OCI-LY3 (cell line): ENCODE data around the gene PXN.

ENCODE experiments used
- H2AFZ ChIP-seq: fragments of 200-600, 300-600 bp; shearing (Covaris generic); 2 replicates; pipeline ENCODE4 v1.6.0; 2014; ENCODE audit warnings: antibody characterized with exemption, low read depth, low read length
- H3K27ac ChIP-seq: fragments of 200-600, 300-600 bp; sonication (generic); 2 replicates; pipeline ENCODE4 v1.5.1; 2014; ENCODE audit warnings: mild to moderate bottlenecking, low read length, moderate library complexity, mixed read lengths
- H3K27me3 ChIP-seq: fragments of 200-600, 300-600 bp; sonication (generic); 2 replicates; pipeline ENCODE4 v1.6.1; 2014; ENCODE audit warnings: low read depth, low read length, mixed read lengths
- H3K36me3 ChIP-seq: fragments of 200-600, 300-600 bp; sonication (generic); replicated peaks from 2 replicates; pipeline ENCODE3; 2014; ENCODE audit warnings: low read depth, low read length, mixed read lengths
- H3K4me1 ChIP-seq: fragments of 300-600, 200-600 bp; sonication (generic); 2 replicates; pipeline ENCODE4 v1.6.1; 2014; ENCODE audit warnings: low read length, mixed read lengths
- H3K4me2 ChIP-seq: fragments of 200-600, 300-600 bp; sonication (generic); 2 replicates; pipeline ENCODE4 v1.6.1; 2014; ENCODE audit warnings: low read length, mixed read lengths
- H3K4me3 ChIP-seq: fragments of 300-600, 200-600 bp; sonication (generic); 2 replicates; pipeline ENCODE4 v1.5.1; 2014; ENCODE audit warnings: antibody characterized with exemption, mild to moderate bottlenecking, low read length, moderate library complexity
- H3K79me2 ChIP-seq: fragments of 300-600, 200-600 bp; shearing (Covaris generic); 2 replicates; pipeline ENCODE4 v1.6.1; 2014; ENCODE audit warnings: mild to moderate bottlenecking, low read length, mixed read lengths
- H3K9ac ChIP-seq: fragments of 300-600, 200-600 bp; shearing (Covaris generic); 2 replicates; pipeline ENCODE4 v1.6.0; 2014; ENCODE audit warnings: mild to moderate bottlenecking, low read length, moderate library complexity
- H3K9me3 ChIP-seq: fragments of 200-600, 300-600 bp; shearing (Covaris generic); 2 replicates; pipeline ENCODE4 v1.6.1; 2014; ENCODE audit warnings: low read length, mixed read lengths; ENCODE audit not compliant: insufficient read depth
- H4K20me1 ChIP-seq: fragments of 200-600, 300-600 bp; sonication (generic); 2 replicates; pipeline ENCODE4 v1.6.1; 2016; ENCODE audit warnings: low read length, mixed read lengths; ENCODE audit not compliant: insufficient read depth
- CTCF ChIP-seq: fragments of 200-600, 300-600 bp; sonication (generic); IDR thresholded peaks from 2 replicates; pipeline ENCODE4 v1.5.1; 2014; ENCODE audit warnings: antibody characterized with exemption, low read length, low read depth
- EZH2phosphoT487 ChIP-seq: fragments of 200-600 bp; shearing (Covaris generic); IDR thresholded peaks from 2 replicates; pipeline ENCODE4 v1.6.1; 2018; ENCODE audit warnings: antibody characterized with exemption, mixed run types, low read depth

PXN gene

GRCh38 chr12:120265473-120266179 lies at the start of gene PXN:
TSS of gene PXN (minus strand) at chr12:120265730. CDS start at chr12:120265629, 101 bp downstream.
- Histone ChIP-seq H3K9ac (peak within 1 kb of the TSS; percentile 87), H3K4me3 (peak within 1 kb of the TSS; percentile 96), H3K4me1 (peaks cover 15% of the 10 kb centered on the region; the same call in 1 of the 2 replicates), H4K20me1 (no peaks in the 10 kb centered on the region), H3K27ac (no peak within 1 kb of the TSS), H3K79me2 (no peaks in the 10 kb centered on the region), H3K36me3 (no peaks in the 10 kb centered on the region), H3K27me3 (peaks cover 27% of the 10 kb centered on the region), H2AFZ (peak within 1 kb of the TSS; percentile 90), H3K4me2 (peak within 1 kb of the TSS; percentile 96), H3K9me3 (no peaks in the 10 kb centered on the region)
- no peak for TF ChIP-seq EZH2phosphoT487
- TF ChIP-seq CTCF, result peak; percentile 75

GRCh38 chr12:120314220-120314619 lies 48.7 kb upstream of the PXN start:
- no peaks in the 10 kb centered on the region for H3K36me3 ChIP-seq
- no peaks in the 10 kb centered on the region for H4K20me1 ChIP-seq
- no peaks in the 10 kb centered on the region for H3K27me3 ChIP-seq
- H3K79me2 ChIP-seq, result peaks cover 4% of the 10 kb centered on the region
- TF ChIP-seq CTCF, result peak; percentile 42
- no peak for TF ChIP-seq EZH2phosphoT487
- H3K27ac ChIP-seq, result no peak overlapping the region
- H3K9me3 ChIP-seq, result no peaks in the 10 kb centered on the region
- no peak overlapping the region for H3K4me2 ChIP-seq
- H2AFZ ChIP-seq, result no peak overlapping the region
- no peak overlapping the region for H3K9ac ChIP-seq
- peaks cover 7% of the 10 kb centered on the region; the same call in 1 of the 2 replicates for H3K4me1 ChIP-seq
- no peak overlapping the region for H3K4me3 ChIP-seq

- Histone ChIP-seq H3K9ac (peak within 1 kb of the TSS; percentile 78), H3K9me3 (no peaks in the 10 kb centered on the region), H3K36me3 (no peaks in the 10 kb centered on the region), H4K20me1 (no peaks in the 10 kb centered on the region), H3K4me3 (peak within 1 kb of the TSS; percentile 94), H3K27ac (no peak within 1 kb of the TSS), H3K4me1 (peaks cover 3% of the 10 kb centered on the region; the same call in 1 of the 2 replicates), H3K4me2 (peak within 1 kb of the TSS; percentile 67), H2AFZ (peak within 1 kb of the TSS; percentile 98), H3K27me3 (no peaks in the 10 kb centered on the region), H3K79me2 (no peaks in the 10 kb centered on the region)
- no peak for TF ChIP-seq EZH2phosphoT487
- peak; percentile 74 for TF ChIP-seq CTCF
These were observed 36.7 kb upstream of the PXN start, which contains the start of gene SIRT4 for GRCh38 chr12:120301962-120302815. TSS of gene SIRT4 (plus strand) at chr12:120302321. CDS start at chr12:120303562, 1,241 bp downstream.
